Spleen (tissue), 11 donors: ENCODE results near the gene MMAB. TPM values are rescaled to one million over a fixed set of nuclear protein-coding genes. Genes with fewer than 3 reads are reported as not detected.

Experiments
- DNase-seq: peaks from one replicate; pipeline ENCODE4 v3.0.0-alpha.2; 2020
- H3K27ac ChIP-seq, 8 donors: fragments of 200-600 bp; sonication (generic) in 7 of 8; 1 replicate in 4 of 8; 2 replicates in 4 of 8; pipeline versions ENCODE4 v1.5.0 to v1.8.0; 2016 to 2021; ENCODE audit warnings: inconsistent platforms in 4 of 8, mild to moderate bottlenecking in 4 of 8, moderate library complexity in 1 of 8
- H3K27me3 ChIP-seq, 7 donors: fragments of 200-600 bp; sonication (generic) in 6 of 7; replicated peaks in 1 of 7; 1 replicate in 4 of 7; 2 replicates in 3 of 7; pipeline versions ENCODE4 v1.5.0 to v1.8.0; 2016 to 2021; ENCODE audit warnings: inconsistent platforms in 3 of 7, mild to moderate bottlenecking in 1 of 7
- H3K36me3 ChIP-seq, 6 donors: fragments of 200-600 bp; sonication (generic) in 5 of 6; 1 replicate in 4 of 6; 2 replicates in 2 of 6; pipeline versions ENCODE4 v1.5.0 to v1.8.0; 2016 to 2021; ENCODE audit warnings: inconsistent platforms in 2 of 6
- H3K4me1 ChIP-seq, 6 donors: fragments of 200-600 bp; sonication (generic) in 5 of 6; 1 replicate in 3 of 6; 2 replicates in 3 of 6; pipeline versions ENCODE4 v1.5.0 to v1.8.0; 2016 to 2021; ENCODE audit warnings: inconsistent platforms in 3 of 6
- H3K4me3 ChIP-seq, 8 donors: fragments of 200-600 bp; sonication (generic) in 7 of 8; 1 replicate in 4 of 8; 2 replicates in 4 of 8; pipeline versions ENCODE4 v1.5.0 to v1.8.0; 2016 to 2021; ENCODE audit warnings: inconsistent platforms in 4 of 8, mild to moderate bottlenecking in 4 of 8, moderate library complexity in 2 of 8
- H3K9me3 ChIP-seq, 8 donors: fragments of 200-600 bp; sonication (generic) in 7 of 8; 1 replicate in 4 of 8; 2 replicates in 4 of 8; pipeline versions ENCODE4 v1.5.0 to v1.8.0; 2016 to 2021; ENCODE audit warnings: inconsistent platforms in 4 of 8
- POLR2A ChIP-seq, 3 donors: fragments of 450-650 bp; IDR thresholded peaks; one replicate each; pipeline ENCODE4 v1.5.1; 2017; ENCODE audit warnings: antibody characterized with exemption in 3 of 3, mild to moderate bottlenecking in 1 of 3
- POLR2AphosphoS5 ChIP-seq, 3 donors: sonication (generic); formaldehyde crosslinking; IDR thresholded peaks; one replicate each; pipeline ENCODE4 v1.5.1; 2017; ENCODE audit warnings: antibody characterized with exemption in 3 of 3
- WGBS, 5 donors: extraction: QIAGEN DNeasy Blood & Tissue Kit in 3 of 5; methylation state at CpG; one replicate each; pipeline versions ENCODE4 v1.1.5 to v1.1.7; 2013 to 2018; 5-methylcytosine and 5-hydroxymethylcytosine counted together
- intact Hi-C: fragments of 100-400 bp; cut with DNase I; formaldehyde crosslinking; loops from one replicate; pipeline ENCODE4 v1.15.0; 2023; ENCODE audit warnings: low total_unique reads
- polyA plus RNA-seq, 3 donors: library from polyadenylated mRNA; stranded (reverse); fragments of 200-250 nt; gene quantifications; one replicate each; pipeline ENCODE4 v1.2.1, GENCODE V29; 2013
- total RNA-seq, 7 donors: library from RNA; depleted of rRNA in 3 of 7; stranded (reverse); fragments of >200 nt in 3 of 7; fragmentation: NEBNext Ultra II Directional in 4 of 7; extraction: Animal tissue kit (Norgen Biotek cat#: 25700) in 4 of 7; gene quantifications; one replicate each; pipeline versions ENCODE4 v1.1.0 to v1.2.1, GENCODE V29; 2016 to 2021
- TF ChIP-seq, protein P1 (sequence below), 11 experiments: fragments of 200-600 bp in 7 of 11; fragments of 450-650 bp in 4 of 11; sonication (generic) in 4 of 11; IDR thresholded peaks in 8 of 11; conservative IDR thresholded peaks in 3 of 11; 1 replicate in 7 of 11; 2 replicates in 4 of 11; pipeline versions ENCODE4 v1.4.0 to v1.8.0; 2016 to 2021; ENCODE audit warnings: antibody characterized with exemption in 11 of 11, inconsistent platforms in 4 of 11, mild to moderate bottlenecking in 1 of 11
- donor health status: healthy with polysubstance abuse.
- donor health status: DM: no; HTN: no; CAD: no; lungs with moderate emphysema.
- donor health status: DM: no; HTN: no; CAD: no.
- donor health status: Bipolar disorder and iron deficiency.
- donor health status: healthy.
- donor health status: DM: no; HTN: no; CAD: no.
- donor health status: DM: yes; HTN: yes; CAD: no.

MMAB gene
- total and polyA plus RNA-seq, 10 donors = 14.5 to 41.7 (median 20.3) TPM

DNA sequence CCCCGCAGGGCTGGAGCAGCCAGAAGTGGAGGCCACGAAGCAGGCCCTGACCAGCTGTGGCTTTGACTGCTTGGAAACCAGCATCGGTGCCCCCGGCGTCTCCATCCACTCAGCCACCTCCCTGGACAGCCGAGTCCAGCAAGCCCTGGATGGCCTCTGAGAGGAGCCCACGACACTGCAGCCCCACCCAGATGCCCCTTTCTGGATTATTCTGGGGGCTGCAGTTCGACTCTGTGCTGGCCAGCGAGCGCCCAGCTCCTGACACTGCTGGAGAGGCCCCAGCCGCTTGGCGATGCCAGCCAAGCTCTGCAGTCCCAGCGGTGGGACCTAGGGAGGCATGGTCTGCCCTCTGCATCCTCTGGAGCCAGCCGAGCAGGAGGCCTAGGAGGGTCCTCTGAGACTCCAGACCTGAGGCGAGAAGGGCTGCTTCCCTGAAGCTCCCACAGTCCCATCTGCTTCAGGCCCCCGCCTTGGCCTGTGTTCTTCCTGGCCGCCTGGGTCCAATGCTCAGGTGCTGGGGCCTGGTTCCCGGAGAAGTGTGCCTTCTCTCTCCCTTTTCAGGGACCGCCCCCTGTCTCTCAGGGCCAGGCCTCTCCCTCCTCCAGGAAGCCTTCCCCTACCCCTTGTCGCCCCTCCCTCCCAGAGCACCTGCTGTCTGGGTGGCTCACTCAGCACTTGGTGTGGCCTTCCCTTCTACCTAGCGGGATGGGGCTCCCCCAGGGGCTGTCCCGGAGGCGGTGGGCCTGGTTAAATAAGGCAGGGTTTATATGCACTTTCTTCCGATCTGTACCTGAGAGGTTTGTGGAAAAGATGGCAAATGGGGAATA is 23.3 kb upstream of the MMAB start:
- Histone ChIP-seq H3K4me3 (no peak overlapping the region), H3K9me3 (no peaks in the 10 kb centered on the region), H3K4me1 (peaks cover 6 to 41% (median 16%) of the 10 kb centered on the region in 6 donors), H3K27me3 (no peaks in the 10 kb centered on the region), H3K27ac (no peak overlapping the region), H3K36me3 (peaks cover 0 to 53% (median 10%) of the 10 kb centered on the region in 6 donors)
- whole genome bisulfite sequencing, 5 donors = 84 to 95% (median 90%) methylated on average over 10 to 24 of the region's 24 CpGs
- intact Hi-C loops = loop anchor here (2.0 to 10.0 kb wide), 2 partner anchors 118 to 178 kb away; partner anchors contain the start of gene FAM222A
- no peak for DNase-seq
- TF ChIP-seq POLR2AphosphoS5 (IDR thresholded peaks at IDR 0.05) (no peak), POLR2A (IDR thresholded peaks at IDR 0.05) (no peak)
- TF ChIP-seq, protein P1, sequence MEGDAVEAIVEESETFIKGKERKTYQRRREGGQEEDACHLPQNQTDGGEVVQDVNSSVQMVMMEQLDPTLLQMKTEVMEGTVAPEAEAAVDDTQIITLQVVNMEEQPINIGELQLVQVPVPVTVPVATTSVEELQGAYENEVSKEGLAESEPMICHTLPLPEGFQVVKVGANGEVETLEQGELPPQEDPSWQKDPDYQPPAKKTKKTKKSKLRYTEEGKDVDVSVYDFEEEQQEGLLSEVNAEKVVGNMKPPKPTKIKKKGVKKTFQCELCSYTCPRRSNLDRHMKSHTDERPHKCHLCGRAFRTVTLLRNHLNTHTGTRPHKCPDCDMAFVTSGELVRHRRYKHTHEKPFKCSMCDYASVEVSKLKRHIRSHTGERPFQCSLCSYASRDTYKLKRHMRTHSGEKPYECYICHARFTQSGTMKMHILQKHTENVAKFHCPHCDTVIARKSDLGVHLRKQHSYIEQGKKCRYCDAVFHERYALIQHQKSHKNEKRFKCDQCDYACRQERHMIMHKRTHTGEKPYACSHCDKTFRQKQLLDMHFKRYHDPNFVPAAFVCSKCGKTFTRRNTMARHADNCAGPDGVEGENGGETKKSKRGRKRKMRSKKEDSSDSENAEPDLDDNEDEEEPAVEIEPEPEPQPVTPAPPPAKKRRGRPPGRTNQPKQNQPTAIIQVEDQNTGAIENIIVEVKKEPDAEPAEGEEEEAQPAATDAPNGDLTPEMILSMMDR (IDR thresholded peaks at IDR 0.05 in 8 of 11, conservative IDR thresholded peaks at IDR 0.05 in 3 of 11) = no peak

DNA sequence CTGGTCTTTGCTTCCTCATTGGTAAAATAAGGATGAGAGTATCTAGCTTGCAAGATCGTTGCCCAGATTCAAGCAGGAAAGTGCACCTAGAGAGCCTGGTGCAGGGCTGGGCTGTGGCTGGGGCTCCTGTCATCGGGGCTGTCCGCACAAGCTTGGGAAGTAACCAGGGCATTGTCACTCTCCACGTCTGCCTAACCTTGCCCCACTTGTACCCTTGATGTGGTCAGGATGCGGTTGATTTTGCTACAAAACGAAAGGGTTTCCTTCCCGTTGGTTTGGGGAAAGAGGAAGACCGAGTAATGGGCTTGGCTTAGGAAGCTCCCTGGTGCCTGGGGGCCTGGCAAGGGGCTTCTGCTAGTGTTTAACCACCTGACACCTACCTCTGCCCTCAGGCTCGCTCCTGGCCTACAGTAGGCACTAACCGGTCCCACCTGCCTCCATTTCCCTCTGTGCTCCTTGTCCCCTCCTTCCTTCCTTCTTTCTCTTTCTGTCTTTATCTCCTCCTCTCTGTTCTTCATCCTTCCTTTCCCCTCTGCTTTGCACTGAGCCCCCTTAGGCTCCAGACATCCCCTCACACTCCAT is 22.1 kb upstream of the MMAB start:
- Histone ChIP-seq H3K27me3 (no peaks in the 10 kb centered on the region), H3K36me3 (peaks cover 0 to 65% (median 13%) of the 10 kb centered on the region in 6 donors), H3K27ac (peak overlapping the region in 4 of 8 donors; percentile 18 to 57 (median 51)), H3K4me3 (no peak overlapping the region), H3K4me1 (peaks cover 6 to 41% (median 16%) of the 10 kb centered on the region in 6 donors), H3K9me3 (no peaks in the 10 kb centered on the region)
- WGBS, 5 donors = 24 to 35% (median 32%) methylated on average over 9 to 10 of the region's 10 CpGs
- TF ChIP-seq POLR2A (IDR thresholded peaks at IDR 0.05) (no peak), POLR2AphosphoS5 (IDR thresholded peaks at IDR 0.05) (peak in 1 of 3 donors; percentile 42)
- TF ChIP-seq, protein P1 (IDR thresholded peaks at IDR 0.05 in 8 of 11, conservative IDR thresholded peaks at IDR 0.05 in 3 of 11) = peak in 1 of 11 experiments; percentile 6
- no peak for DNase-seq
- intact Hi-C loops = loop anchor here (10.0 kb wide), 1 partner anchor 119 kb away; the partner anchor contains the start of gene FAM222A

DNA sequence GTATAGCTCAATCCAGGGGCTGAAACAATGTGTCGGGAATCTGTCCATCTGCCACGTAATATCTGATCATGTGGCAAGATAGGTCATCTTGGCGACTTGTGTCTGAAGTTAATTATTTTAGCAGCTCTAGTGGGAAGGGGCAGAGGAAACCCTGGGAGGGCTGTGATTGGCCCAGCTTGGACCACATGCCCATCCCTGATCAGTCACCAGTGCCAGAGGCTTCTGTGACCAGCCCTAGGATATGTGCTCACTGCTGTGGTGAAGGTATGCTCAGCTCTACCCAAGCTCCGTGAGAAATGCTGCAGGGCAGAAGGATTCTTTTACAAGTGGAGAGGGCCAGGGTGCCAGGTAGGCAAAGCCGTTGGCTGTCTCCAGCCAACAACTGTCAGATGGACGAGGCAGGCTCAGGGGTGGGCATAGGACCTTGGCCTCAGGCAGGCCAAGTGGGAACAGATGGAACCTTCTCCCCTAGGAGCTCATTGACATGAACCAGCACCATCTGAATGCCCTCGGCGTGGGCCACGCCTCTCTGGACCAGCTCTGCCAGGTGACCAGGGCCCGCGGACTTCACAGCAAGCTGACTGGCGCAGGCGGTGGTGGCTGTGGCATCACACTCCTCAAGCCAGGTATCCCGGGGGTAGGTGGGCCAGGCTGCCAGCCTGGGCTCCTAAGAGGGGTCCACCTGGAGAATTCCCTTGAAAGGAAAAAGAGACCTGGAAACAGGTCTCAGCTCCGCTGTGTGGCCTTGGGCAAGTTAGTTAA is 21.4 kb upstream of the MMAB start:
- no peaks in the 10 kb centered on the region for H3K27me3 ChIP-seq
- H3K36me3 ChIP-seq = peaks cover 0 to 70% (median 13%) of the 10 kb centered on the region in 6 donors
- 88 to 91% (median 89%) methylated on average over 14 to 15 of the region's 15 CpGs for WGBS, 5 donors
- TF ChIP-seq, protein P1 (IDR thresholded peaks at IDR 0.05 in 8 of 11, conservative IDR thresholded peaks at IDR 0.05 in 3 of 11) = no peak
- TF ChIP-seq POLR2A (IDR thresholded peaks at IDR 0.05) (no peak), POLR2AphosphoS5 (IDR thresholded peaks at IDR 0.05) (no peak)
- no peak for DNase-seq
- H3K9me3 ChIP-seq = no peaks in the 10 kb centered on the region
- H3K4me1 ChIP-seq = peaks cover 6 to 41% (median 16%) of the 10 kb centered on the region in 6 donors
- H3K27ac ChIP-seq = peak overlapping the region in 4 of 8 donors; percentile 18 to 57 (median 51)
- no peak overlapping the region for H3K4me3 ChIP-seq
- intact Hi-C loops = loop anchor here (10.0 kb wide), 1 partner anchor 120 kb away; the partner anchor contains the start of gene FAM222A
